CD4-positive, alpha-beta T cell treated with Interferon alpha-2 for 1 hour (primary cell): Measurements from ENCODE around the gene PCCA.
"Not testable (repeated sequence)": the region's sequence is repeated elsewhere in the genome, so short reads cannot be mapped to it uniquely, and the experiment has no call there.

Experiments used
- DNase-seq, 2 donors: peaks; one replicate each; pipeline ENCODE4 v3.0.0-alpha.2; 2020 to 2022

PCCA gene

GRCh38 chr13:100247937-100248336 lies 159.0 kb downstream of the PCCA start:
- no peak for DNase-seq

GRCh38 chr13:100254002-100254401 lies 165.1 kb downstream of the PCCA start:
- DNase-seq = no peak

- DNase-seq = no peak
Observed at GRCh38 chr13:100262404-100262803, 173.5 kb downstream of the PCCA start.

- DNase-seq = no peak
Observed at GRCh38 chr13:100266026-100266425, 177.1 kb downstream of the PCCA start.

GRCh38 chr13:100269837-100270236 lies 180.9 kb downstream of the PCCA start:
- no peak for DNase-seq

GRCh38 chr13:100273138-100273537 lies 184.2 kb downstream of the PCCA start:
- no peak for DNase-seq

GRCh38 chr13:100273552-100273951 lies 184.7 kb downstream of the PCCA start:
- DNase-seq = no peak

- DNase-seq = no peak
Observed at GRCh38 chr13:100274942-100275506, 186.1 kb downstream of the PCCA start.

- no peak for DNase-seq
Observed at GRCh38 chr13:100275746-100276145, 186.9 kb downstream of the PCCA start.

- no peak for DNase-seq
Observed at GRCh38 chr13:100280681-100281080, 191.8 kb downstream of the PCCA start.

GRCh38 chr13:100282306-100282705 lies 193.4 kb downstream of the PCCA start:
- DNase-seq = not testable (repeated sequence)

- DNase-seq = no peak
Observed at GRCh38 chr13:100290165-100290801, 201.4 kb downstream of the PCCA start.

GRCh38 chr13:100291624-100292023 lies 202.7 kb downstream of the PCCA start:
- no peak for DNase-seq

GRCh38 chr13:100297413-100297812 lies 208.5 kb downstream of the PCCA start:
- no peak for DNase-seq

GRCh38 chr13:100298116-100298681 lies 209.3 kb downstream of the PCCA start:
- DNase-seq = no peak

GRCh38 chr13:100298691-100299090 lies 209.8 kb downstream of the PCCA start:
- DNase-seq = no peak

GRCh38 chr13:100300243-100300642 lies 211.3 kb downstream of the PCCA start:
- no peak for DNase-seq

GRCh38 chr13:100300708-100301107 lies 211.8 kb downstream of the PCCA start:
- no peak for DNase-seq

- no peak for DNase-seq
Observed at GRCh38 chr13:100301418-100301817, 212.5 kb downstream of the PCCA start.

GRCh38 chr13:100302391-100302790 lies 213.5 kb downstream of the PCCA start:
- DNase-seq = no peak

GRCh38 chr13:100304229-100304628 lies 215.3 kb downstream of the PCCA start:
- no peak for DNase-seq

GRCh38 chr13:100305398-100305797 lies 216.5 kb downstream of the PCCA start:
- no peak for DNase-seq

- no peak for DNase-seq
Observed at GRCh38 chr13:100306030-100306429, 217.1 kb downstream of the PCCA start.

GRCh38 chr13:100306434-100306999 lies 217.6 kb downstream of the PCCA start:
- DNase-seq = no peak
